Stimulated activated effector memory CD8-positive, alpha-beta T cell treated with anti-CD3 and anti-CD28 coated beads, Interleukin-12 subunit alpha, Interleukin-12 subunit beta, amount 100 ng/mL, for 72 hours (primary cell): ENCODE measurements around the gene GRM1.

Experiments
- ATAC-seq: fragments of 150-1000 bp; cut with Tn5 transposase; 2 replicates; pipeline ENCODE4 v1.10.0; 2021
- DNase-seq, 2 donors: peaks; one replicate each; pipeline ENCODE4 v3.0.0; 2021 to 2022; ENCODE audit warnings: low spot score in 2 of 2
- H3K27ac Mint-ChIP-seq: one replicate; pipeline ENCODE4 v1.8.0; 2022; ENCODE audit warnings: mild to moderate bottlenecking, mixed read lengths
- H3K36me3 Mint-ChIP-seq: one replicate; pipeline ENCODE4 v1.8.0; 2022; ENCODE audit warnings: mild to moderate bottlenecking, mixed read lengths
- H3K4me1 Mint-ChIP-seq: one replicate; pipeline ENCODE4 v1.8.0; 2022; ENCODE audit warnings: mixed read lengths
- H3K4me3 Mint-ChIP-seq: one replicate; pipeline ENCODE4 v1.8.0; 2022; ENCODE audit warnings: mild to moderate bottlenecking, mixed read lengths
- H3K9me3 Mint-ChIP-seq: one replicate; pipeline ENCODE4 v1.8.0; 2022; ENCODE audit warnings: mixed read lengths

The GRM1 gene

GRCh38 chr6:146367061-146367460 is 338.2 kb downstream of the GRM1 start:
- no peak overlapping the region for H3K4me3 Mint-ChIP-seq
- peaks cover 22% of the 10 kb centered on the region for H3K9me3 Mint-ChIP-seq
- H3K36me3 Mint-ChIP-seq: no peaks in the 10 kb centered on the region
- no peaks in the 10 kb centered on the region for H3K4me1 Mint-ChIP-seq
- H3K27ac Mint-ChIP-seq: no peak overlapping the region
- DNase-seq (no peak), ATAC-seq (no peak)

DNA sequence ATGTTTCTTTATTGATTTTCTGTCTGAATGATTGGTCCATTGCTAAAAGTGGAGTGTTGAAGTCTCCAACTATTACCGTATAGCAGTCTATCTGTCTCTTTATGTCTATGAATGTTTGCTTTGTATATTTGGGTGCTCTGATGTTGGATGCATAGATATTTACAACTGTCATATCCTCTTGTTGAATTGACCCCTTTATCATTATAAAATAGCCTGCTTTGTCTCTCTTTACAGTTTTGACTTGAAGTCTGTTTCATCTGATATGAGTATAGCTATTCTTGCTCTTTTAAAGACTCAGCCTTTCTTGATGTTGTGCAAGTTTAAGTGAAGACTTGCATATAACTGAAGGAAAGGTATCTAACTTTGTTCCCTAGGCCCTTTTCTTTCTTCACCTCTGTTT is 341.0 kb downstream of the GRM1 start:
- DNase-seq: no peak
- ATAC-seq: no peak
- peaks cover 24% of the 10 kb centered on the region for H3K9me3 Mint-ChIP-seq
- no peaks in the 10 kb centered on the region for H3K4me1 Mint-ChIP-seq
- H3K4me3 Mint-ChIP-seq: no peak overlapping the region
- H3K27ac Mint-ChIP-seq: no peak overlapping the region
- H3K36me3 Mint-ChIP-seq: no peaks in the 10 kb centered on the region

GRCh38 chr6:146381486-146381885 is 352.6 kb downstream of the GRM1 start:
- no peaks in the 10 kb centered on the region for H3K4me1 Mint-ChIP-seq
- H3K9me3 Mint-ChIP-seq: peaks cover 10% of the 10 kb centered on the region
- H3K27ac Mint-ChIP-seq: no peak overlapping the region
- ATAC-seq: no peak
- H3K36me3 Mint-ChIP-seq: no peaks in the 10 kb centered on the region
- H3K4me3 Mint-ChIP-seq: no peak overlapping the region
- DNase-seq: no peak

GRCh38 chr6:146388736-146389364 is 360.0 kb downstream of the GRM1 start:
- no peak for DNase-seq
- no peak for ATAC-seq
- no peak overlapping the region for H3K4me3 Mint-ChIP-seq
- H3K9me3 Mint-ChIP-seq: no peaks in the 10 kb centered on the region
- no peaks in the 10 kb centered on the region for H3K36me3 Mint-ChIP-seq
- H3K27ac Mint-ChIP-seq: no peak overlapping the region
- H3K4me1 Mint-ChIP-seq: no peaks in the 10 kb centered on the region

DNA sequence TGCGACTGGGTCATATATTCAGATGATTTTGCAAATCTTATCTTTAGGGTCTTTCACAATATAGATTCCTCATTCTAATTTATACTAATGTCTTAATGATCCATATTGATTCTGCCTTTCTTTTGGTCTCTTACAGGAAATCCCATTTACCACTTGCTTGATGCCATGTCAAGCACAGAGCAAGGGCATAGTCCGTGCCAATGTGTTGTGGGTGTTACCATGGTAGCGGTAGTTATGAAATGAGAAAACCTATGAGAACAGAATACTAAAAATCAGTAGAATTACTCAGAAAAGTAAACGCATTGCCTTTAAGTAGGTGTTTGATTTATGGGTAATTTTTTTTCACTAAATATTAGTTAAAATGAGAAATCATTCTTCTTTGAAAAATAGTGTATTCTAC is 360.9 kb downstream of the GRM1 start:
- DNase-seq (no peak), ATAC-seq (no peak)
- H3K36me3 Mint-ChIP-seq: no peaks in the 10 kb centered on the region
- no peak overlapping the region for H3K27ac Mint-ChIP-seq
- H3K9me3 Mint-ChIP-seq: no peaks in the 10 kb centered on the region
- no peaks in the 10 kb centered on the region for H3K4me1 Mint-ChIP-seq
- no peak overlapping the region for H3K4me3 Mint-ChIP-seq

GRCh38 chr6:146397638-146398037 is 368.8 kb downstream of the GRM1 start:
- DNase-seq (no peak), ATAC-seq (no peak)
- no peak overlapping the region for H3K27ac Mint-ChIP-seq
- no peak overlapping the region for H3K4me3 Mint-ChIP-seq
- no peaks in the 10 kb centered on the region for H3K36me3 Mint-ChIP-seq
- no peaks in the 10 kb centered on the region for H3K4me1 Mint-ChIP-seq
- H3K9me3 Mint-ChIP-seq: peaks cover 4% of the 10 kb centered on the region

DNA sequence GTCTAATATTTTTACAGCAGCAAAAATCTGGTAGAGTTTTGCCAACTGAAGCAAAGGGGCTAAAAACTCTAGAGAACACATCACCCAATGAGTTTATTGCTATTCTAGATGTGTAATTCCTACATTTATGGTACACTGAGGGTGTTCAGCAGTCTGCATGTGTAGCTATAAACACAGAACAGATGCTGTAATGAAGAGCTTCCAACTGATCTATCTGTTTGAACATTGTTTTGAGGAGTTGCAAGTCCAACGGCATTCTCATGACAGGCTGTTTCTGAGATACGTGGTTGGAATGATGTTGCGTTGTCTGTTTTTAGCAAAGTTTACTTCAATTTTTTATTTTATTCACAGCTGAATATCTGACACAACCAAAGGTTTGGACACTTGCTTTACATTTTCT is 373.6 kb downstream of the GRM1 start:
- peaks cover 13% of the 10 kb centered on the region for H3K9me3 Mint-ChIP-seq
- no peaks in the 10 kb centered on the region for H3K36me3 Mint-ChIP-seq
- H3K4me1 Mint-ChIP-seq: no peaks in the 10 kb centered on the region
- no peak for DNase-seq
- no peak overlapping the region for H3K27ac Mint-ChIP-seq
- no peak for ATAC-seq
- H3K4me3 Mint-ChIP-seq: no peak overlapping the region

GRCh38 chr6:146408583-146408982 is 379.7 kb downstream of the GRM1 start:
- Mint-ChIP-seq H3K9me3 (peaks cover 15% of the 10 kb centered on the region), H3K36me3 (no peaks in the 10 kb centered on the region), H3K4me3 (no peak overlapping the region), H3K27ac (no peak overlapping the region), H3K4me1 (no peaks in the 10 kb centered on the region)
- ATAC-seq: no peak
- no peak for DNase-seq

GRCh38 chr6:146410851-146411595 is 382.2 kb downstream of the GRM1 start:
- peaks cover 6% of the 10 kb centered on the region for H3K9me3 Mint-ChIP-seq
- no peak overlapping the region for H3K4me3 Mint-ChIP-seq
- peak; percentile 21 for ATAC-seq
- no peaks in the 10 kb centered on the region for H3K4me1 Mint-ChIP-seq
- DNase-seq: no peak
- H3K27ac Mint-ChIP-seq: no peak overlapping the region
- H3K36me3 Mint-ChIP-seq: no peaks in the 10 kb centered on the region

DNA sequence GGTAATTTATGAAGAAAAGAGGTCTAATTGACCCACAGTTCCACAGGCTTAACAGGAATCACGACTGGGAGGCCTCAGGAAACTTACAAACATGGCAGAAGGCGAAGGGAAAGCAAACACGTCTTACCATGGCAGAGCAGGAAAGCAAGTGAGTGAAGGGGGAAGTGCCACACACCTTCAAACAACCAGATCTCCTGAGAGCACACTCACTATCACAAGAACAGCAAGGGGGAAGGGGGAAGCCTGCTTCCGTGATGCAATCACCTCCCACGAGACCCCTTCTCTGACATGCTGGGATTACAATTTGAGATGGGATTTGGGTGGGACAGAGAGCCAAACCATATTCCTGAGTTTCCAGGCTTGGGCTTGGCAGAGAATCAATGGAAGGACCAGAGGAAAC is 390.7 kb downstream of the GRM1 start:
- DNase-seq (no peak), ATAC-seq (no peak)
- no peak overlapping the region for H3K4me3 Mint-ChIP-seq
- no peak overlapping the region for H3K27ac Mint-ChIP-seq
- no peaks in the 10 kb centered on the region for H3K4me1 Mint-ChIP-seq
- no peaks in the 10 kb centered on the region for H3K36me3 Mint-ChIP-seq
- peaks cover 4% of the 10 kb centered on the region for H3K9me3 Mint-ChIP-seq

- no peaks in the 10 kb centered on the region for H3K36me3 Mint-ChIP-seq
- H3K4me1 Mint-ChIP-seq: no peaks in the 10 kb centered on the region
- H3K9me3 Mint-ChIP-seq: peaks cover 4% of the 10 kb centered on the region
- H3K27ac Mint-ChIP-seq: no peak overlapping the region
- H3K4me3 Mint-ChIP-seq: no peak overlapping the region
- DNase-seq (no peak), ATAC-seq (no peak)
Measured at GRCh38 chr6:146420255-146420654, 391.4 kb downstream of the GRM1 start.

- Mint-ChIP-seq H3K27ac (no peak overlapping the region), H3K36me3 (no peaks in the 10 kb centered on the region), H3K4me3 (no peak overlapping the region), H3K9me3 (peaks cover 4% of the 10 kb centered on the region), H3K4me1 (no peaks in the 10 kb centered on the region)
- ATAC-seq (no peak), DNase-seq (no peak)
Measured at GRCh38 chr6:146422789-146423375, 394.0 kb downstream of the GRM1 start.

- Mint-ChIP-seq H3K4me3 (no peak overlapping the region), H3K27ac (no peak overlapping the region), H3K9me3 (peaks cover 4% of the 10 kb centered on the region), H3K36me3 (no peaks in the 10 kb centered on the region), H3K4me1 (no peaks in the 10 kb centered on the region)
- ATAC-seq: no peak
- no peak for DNase-seq
Measured at GRCh38 chr6:146423452-146423851, 394.6 kb downstream of the GRM1 start.

GRCh38 chr6:146426516-146426915 is 397.7 kb downstream of the GRM1 start:
- Mint-ChIP-seq H3K4me1 (no peaks in the 10 kb centered on the region), H3K27ac (no peak overlapping the region), H3K36me3 (no peaks in the 10 kb centered on the region), H3K4me3 (no peak overlapping the region), H3K9me3 (no peaks in the 10 kb centered on the region)
- ATAC-seq (no peak), DNase-seq (no peak)

DNA sequence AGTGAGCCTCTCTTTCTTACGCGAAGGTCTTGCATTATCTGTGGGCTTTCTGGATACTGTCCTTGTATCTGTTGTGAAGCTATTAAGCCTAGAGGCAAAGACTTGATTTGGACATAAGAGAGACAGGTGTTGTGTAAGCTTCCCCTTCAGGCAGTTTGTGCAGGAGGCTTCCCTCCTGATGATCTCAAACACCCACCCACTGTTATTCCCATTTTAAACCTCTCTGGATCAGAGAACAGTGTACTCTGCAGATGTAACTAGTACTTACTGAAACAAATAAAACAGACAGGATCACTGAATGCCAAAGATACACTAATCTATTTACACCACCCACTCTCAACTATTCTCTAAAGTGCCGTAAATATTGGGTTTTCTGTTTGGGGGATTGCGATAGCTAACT is 401.0 kb downstream of the GRM1 start:
- DNase-seq: no peak
- no peaks in the 10 kb centered on the region for H3K36me3 Mint-ChIP-seq
- no peak for ATAC-seq
- H3K9me3 Mint-ChIP-seq: no peaks in the 10 kb centered on the region
- H3K27ac Mint-ChIP-seq: no peak overlapping the region
- no peaks in the 10 kb centered on the region for H3K4me1 Mint-ChIP-seq
- H3K4me3 Mint-ChIP-seq: no peak overlapping the region
